Uterus (tissue), 2 donors: ENCODE measurements around the gene DDX28.

ENCODE experiments used
- CTCF ChIP-seq, 4 experiments: fragments of 200-600 bp in 2 of 4; fragments of 450-650 bp in 2 of 4; sonication (generic) in 2 of 4; IDR thresholded peaks; one replicate each; pipeline ENCODE4 v1.5.1; 2016 to 2019; ENCODE audit warnings: antibody characterized with exemption in 4 of 4, mild to moderate bottlenecking in 2 of 4, moderate library complexity in 1 of 4
- POLR2A ChIP-seq, 2 donors: fragments of 450-650 bp; IDR thresholded peaks; one replicate each; pipeline ENCODE4 v1.6.1; 2016; ENCODE audit warnings: antibody characterized with exemption in 2 of 2, mild to moderate bottlenecking in 1 of 2, moderate library complexity in 1 of 2

- TF ChIP-seq CTCF (IDR thresholded peaks at IDR 0.05): no peak
- no peak for TF ChIP-seq POLR2A (IDR thresholded peaks at IDR 0.05)
Measured at GRCh38 chr16:68041783-68042182, 18.8 kb upstream of the DDX28 start.
